ENCODE measurements around the gene PREX1.

PREX1 gene

DNA sequence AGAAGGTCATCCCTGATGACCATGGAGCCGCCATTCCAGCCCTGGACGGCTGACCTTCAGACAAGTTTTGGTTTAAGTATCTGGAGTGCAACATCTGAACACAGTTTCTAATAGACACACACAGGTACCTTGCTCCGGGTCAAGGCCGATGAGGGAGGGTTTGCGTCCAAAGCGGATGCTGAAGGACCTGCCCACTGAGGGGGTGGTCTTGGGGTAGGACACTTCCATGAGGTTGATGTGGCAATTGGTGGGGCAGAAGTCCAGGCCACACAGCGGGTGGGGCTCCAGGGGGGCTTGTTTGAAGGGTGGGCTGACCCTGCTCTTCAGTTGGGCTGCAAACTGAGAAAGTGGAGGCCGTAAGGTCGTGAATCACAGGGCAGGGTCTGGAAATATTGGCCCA, 177.9 kb downstream of the PREX1 start:
- no peak for DNase-seq

DNA sequence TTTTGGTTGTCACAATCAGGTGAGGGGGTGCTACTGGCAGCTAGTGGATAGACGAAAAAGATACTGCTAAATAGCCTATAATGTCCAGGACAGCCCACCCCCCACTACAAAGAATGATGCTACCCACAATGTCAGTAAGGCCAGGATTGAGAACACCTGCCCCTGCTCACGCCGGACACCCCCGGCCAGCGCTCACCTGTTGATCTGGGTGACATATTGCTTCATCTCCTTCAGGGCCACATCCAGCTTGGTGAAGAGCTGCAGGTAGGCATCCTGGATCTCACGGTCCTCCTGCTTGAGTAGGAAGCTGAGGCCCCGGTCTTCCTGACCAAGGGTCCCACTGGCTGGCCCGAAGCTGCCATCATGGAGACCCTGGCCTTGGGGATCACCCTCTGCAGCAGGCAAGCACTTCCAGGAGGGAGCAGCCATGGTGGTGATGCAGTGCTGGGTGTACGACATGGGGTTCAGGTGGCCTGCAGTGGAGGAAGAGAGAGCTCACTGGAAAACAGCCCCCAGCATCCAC, 178.6 kb downstream of the PREX1 start:
- no peak for DNase-seq

DNA sequence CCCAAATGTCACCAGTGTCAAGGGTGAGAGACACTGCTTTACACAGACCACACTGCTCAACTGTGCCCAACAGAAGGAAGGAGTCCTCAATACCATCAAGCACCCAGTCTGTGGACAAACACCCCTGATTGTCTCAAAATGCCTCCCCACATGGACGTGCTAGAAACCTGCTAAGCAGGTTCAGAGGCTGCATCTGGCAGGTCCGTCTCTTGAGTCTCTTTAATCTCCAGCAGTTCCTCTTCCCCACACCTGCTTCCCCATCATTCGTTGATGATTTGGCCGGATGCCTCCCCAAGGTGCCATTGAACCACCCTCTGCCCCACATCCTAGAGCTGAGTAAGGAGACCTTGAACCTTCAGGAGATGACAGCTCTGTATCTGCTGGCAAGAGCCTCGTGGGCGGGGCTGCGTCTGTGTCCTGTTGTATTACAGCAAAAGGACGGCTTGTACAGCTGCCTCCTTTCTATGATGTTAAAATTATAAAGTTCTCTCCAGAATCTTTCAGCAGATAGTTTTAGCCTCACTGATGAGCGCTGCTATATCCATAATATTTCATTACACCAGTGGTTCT, 179.2 kb downstream of the PREX1 start:
- peak; percentile 9 for DNase-seq

DNA sequence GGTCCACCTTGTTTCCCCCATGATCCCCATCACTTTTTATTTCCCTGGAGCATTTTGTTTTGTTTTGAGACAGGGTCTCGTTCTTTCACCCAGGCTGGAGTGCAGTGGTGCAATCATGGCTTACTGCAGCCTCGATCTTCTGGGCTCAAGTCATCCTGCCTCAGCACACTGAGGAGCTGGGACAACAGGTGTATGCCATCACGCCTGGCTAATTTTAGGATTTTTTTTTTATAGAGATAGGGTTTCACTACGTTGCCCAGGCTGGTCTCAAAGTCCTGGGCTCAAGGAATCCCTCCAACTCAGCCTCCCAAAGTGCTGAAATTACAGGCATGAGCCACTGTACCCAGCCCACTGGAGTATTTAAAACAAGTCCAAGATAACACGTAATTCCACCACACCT, 179.9 kb downstream of the PREX1 start:
- no peak for DNase-seq

DNA sequence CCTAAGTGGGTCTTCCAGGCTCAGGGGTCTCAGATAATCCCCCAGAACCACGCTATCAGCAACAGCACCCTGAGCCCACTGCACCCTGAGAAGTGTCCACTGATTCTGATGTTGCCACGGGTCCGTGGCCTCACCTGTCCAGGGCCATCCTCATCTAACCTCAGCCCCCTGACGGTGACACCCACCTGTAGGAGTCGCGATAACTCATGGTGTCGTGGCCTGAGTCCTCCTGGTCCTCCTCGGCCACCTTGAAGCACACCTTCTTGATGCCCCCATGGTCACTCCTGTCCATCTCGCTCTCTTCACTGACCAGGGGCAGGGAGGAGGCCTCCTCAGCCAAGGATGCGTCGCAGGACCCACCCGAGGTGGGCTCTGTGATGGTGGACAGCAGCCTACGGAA, 182.1 kb downstream of the PREX1 start:
- no peak for DNase-seq

DNA sequence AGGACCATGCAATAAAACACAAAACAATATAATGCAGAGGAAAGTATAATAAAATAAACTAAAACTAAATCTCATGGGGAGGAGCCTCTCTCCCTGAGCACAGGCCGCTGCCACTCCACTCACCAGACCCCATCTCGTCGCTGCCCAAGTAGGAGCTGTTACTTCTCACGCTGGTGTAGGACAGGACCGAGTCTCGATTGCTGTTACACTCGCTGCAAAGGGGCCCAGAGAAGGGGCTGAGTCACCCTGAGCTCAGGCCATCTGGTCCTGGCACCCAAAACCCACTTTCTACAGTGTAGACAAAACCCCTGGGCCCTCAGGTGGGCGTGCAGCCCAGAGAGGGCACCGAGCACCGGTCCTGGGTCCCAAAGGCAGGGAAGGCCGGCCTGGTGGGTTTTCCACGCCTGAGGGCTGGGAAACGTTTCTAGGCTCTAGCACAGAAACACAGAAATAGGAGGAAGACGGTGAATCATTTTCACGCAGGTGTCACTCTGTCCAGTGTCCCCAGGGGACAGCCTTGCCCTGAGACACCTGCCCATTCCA, 183.4 kb downstream of the PREX1 start:
- DNase-seq, result no peak

DNA sequence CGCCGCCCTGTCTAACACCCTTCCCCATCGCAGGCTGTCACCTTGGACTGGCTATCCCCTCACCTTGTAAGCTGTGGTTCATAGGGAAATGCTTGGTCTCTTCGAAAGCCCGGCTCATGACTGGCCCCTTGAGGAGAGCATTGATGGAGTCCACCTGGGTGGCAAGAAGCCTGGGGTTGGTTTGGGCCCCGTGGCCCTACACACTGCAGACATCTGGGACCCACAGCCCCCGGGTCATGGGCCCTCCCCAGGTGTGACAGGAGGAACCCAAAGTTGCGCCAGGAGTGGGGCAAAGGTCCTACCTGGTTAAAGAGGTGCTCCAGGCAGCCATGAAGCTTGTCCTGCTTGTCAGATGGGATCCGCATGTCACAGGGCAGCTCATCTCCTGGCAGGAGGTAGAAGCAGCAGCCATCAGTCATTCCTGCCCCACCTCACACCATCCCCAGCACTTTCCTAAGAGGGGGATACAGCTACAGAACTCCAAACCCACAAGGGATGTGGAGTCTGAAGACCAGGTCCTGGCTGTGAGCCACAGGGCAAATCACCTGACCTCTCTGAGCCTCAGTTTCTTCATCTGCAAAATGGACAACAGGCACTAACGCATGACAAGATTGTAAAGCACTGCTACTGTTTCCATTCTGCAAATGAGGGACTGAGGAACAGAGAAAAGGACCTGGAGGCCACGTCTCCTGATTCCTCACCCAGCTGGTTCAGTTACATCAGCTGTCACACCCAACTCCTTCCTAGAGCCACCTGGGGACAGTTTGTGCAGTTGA, 185.5 kb downstream of the PREX1 start:
- DNase-seq, result no peak

DNA sequence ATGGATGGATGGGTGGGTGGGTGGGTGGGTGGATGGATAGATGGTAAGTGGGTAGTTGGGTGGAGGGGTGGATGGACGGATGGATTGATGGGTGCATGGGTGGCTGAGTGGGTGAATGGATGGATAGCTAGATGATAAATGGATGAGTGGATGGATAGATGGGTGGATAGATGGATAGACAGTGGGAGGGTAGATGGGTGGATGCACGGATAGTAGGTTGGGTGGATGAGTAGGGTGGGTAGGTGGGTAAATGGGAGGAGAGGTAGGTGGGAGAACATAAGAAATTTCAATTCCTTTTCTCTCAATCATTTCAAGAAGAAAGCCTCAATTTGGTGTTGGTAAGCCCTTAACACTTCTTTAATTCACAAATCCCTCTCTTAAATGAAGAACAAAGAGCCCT, 186.9 kb downstream of the PREX1 start:
- no peak for DNase-seq

DNA sequence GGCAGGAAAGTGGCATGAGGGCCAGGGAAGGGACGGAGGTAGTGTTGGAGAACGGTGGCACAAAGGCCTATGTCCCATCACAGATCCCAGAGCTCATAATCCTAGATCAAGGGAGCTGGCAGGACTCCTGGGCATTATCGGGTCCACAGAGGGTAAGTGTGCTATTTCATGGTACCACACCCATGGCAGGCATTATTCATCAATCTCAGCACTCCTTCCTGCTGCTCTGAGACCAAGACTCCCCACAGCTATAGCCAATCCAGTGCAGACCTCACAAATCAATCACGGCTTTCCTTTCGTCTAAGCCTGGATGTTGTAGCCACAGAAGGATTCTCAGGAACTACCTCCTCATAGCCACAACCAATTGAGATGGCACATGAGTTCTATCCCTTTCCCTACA, 187.9 kb downstream of the PREX1 start:
- no peak for DNase-seq

DNA sequence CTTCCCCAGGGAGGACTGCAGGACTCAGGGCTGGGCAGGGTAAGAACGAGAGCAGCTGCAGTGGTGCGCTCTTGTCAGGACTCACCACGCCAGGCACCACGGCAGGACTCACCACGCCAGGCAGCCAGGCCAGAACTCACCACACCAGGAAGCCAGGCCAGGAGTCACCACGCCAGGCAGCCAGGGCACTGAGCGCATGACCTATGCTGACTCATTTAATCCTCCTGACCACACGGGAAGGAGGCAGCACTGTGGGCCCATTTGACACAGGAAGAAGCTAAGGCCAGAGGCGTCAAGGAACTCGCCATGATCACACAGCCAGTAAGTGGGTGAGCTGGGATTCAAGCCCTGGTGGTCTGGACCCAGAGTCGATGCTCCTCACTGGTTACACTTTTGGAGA, 189.3 kb downstream of the PREX1 start:
- no peak for DNase-seq

DNA sequence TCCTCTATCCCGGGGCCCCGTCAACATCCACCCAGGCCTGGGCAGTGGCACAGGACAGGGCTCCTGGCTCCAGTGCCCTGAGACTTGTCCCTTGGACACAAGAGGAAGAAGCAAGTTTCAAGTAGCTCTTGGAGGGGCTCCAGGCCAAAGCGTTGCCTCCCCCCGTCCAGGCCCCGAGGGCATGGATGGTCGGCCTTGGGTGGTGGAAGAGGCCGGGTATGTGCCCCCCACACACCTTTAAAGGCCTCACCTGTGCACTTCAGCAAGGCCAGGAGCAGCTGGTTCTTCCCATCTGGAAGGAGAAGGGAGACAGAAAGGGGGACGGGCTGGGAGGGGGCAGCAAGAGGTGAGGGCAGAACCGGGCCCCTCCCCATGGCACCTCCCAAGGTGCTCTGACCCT, 190.3 kb downstream of the PREX1 start:
- DNase-seq, result no peak

DNA sequence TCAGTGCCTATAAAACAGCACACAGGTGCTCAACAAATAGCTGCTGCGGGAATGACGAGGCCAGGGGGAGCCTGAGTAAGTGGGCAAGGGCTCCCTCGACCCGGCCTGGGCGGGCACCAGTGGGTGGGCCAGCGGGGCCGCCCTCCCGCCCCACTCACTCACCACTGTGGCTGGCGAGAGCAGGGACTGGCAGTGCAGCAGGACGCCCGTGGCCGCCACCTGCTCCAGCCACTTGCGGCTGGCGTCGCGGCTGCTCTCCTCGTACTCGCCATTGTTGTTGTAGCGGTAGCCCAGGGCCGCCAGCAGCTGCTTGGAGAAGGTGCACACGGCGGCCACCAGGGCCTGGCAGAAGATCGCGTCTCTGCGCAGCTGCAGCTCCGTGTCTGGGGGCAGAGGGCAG, 191.5 kb downstream of the PREX1 start:
- DNase-seq, result no peak

DNA sequence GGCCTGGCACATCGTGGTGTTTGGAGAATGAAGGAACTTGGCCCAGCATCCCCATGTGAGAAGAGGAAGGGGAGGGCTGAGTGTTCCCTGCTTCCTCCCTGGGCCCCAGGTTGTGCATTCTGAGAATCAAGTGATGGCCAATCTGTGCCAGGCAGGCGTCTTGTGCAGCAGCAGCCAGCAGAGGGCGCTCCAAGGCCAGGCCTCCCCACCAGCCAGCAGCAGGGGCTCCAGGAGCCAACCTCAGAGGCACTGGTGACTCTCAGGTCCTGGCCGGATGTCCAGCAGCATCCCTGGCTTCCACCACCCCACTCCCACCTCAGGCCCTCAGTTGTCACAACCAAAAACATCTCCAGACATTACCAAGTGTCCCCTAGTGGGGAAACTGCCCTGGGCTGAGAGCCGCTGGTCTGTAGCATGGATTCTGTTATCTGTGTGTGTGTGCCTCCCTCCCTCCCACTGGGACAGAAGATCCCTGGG, 192.0 kb downstream of the PREX1 start:
- peak; percentile 25 for DNase-seq

DNA sequence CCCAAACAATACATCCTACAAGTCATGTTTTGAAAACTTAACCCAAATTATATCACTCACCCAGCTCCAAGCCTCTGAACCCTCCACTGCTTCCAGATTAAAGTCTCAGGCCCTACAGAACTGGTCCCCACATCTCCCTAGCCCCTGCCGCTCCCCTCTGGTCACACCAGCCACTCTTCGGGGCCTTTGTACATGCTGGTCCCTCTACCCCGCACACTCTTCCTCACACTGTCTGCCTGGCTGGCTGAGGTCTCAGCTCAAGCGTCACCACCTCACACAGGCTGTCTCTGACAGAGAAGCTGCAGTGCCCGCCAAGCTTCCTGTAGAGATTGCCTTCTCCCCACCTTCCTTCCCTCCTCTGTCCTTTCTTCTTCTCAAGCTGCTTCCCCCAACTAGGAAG, 192.4 kb downstream of the PREX1 start:
- DNase-seq, result no peak

DNA sequence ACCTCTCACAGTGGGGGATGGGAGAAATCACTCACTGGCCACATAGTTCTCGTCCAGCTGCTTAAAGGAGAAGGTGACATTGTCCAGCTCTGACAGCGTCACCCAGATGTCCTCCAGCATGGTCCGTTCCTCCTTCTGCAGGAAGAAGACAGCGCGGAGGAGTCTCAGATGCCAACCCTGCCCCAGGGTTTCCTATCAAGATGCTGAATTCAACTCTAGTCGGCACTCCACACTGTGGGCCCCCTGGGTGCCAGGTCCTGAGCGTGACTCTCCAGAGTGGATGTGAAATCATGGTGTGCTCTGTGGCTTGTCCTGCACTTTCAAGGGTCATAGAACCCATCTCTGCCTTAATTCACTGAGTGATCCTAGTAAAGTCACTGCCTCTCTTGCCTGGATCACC, 193.2 kb downstream of the PREX1 start:
- no peak for DNase-seq

DNA sequence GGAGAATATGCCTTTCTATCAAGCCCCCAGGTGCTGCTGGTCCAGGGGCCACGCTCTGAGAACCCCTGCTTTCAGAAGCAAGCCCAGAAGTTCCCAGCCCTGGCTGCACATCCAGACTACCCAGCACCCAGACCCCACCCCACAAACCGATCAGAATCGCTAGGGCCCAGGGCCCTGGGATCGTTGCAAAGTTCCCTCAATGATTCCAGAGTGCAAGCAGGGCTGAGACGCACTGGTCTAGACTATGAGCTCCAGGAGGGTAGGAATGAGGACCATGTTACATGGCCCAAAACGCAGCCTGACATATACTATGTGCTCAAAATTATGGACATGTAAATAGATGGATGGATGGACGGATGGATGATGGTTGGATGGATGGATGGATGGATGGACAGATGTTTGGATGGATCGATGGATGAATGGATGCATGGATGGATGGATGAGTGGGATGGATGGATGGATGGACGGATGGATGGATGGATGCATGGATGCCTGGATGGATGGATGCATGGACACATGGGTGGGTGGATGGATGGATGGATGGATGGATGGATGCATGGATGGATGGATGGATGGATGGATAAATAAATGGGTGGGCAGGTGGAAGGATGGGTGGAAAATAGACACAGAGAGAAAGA, 194.1 kb downstream of the PREX1 start:
- no peak for DNase-seq

DNA sequence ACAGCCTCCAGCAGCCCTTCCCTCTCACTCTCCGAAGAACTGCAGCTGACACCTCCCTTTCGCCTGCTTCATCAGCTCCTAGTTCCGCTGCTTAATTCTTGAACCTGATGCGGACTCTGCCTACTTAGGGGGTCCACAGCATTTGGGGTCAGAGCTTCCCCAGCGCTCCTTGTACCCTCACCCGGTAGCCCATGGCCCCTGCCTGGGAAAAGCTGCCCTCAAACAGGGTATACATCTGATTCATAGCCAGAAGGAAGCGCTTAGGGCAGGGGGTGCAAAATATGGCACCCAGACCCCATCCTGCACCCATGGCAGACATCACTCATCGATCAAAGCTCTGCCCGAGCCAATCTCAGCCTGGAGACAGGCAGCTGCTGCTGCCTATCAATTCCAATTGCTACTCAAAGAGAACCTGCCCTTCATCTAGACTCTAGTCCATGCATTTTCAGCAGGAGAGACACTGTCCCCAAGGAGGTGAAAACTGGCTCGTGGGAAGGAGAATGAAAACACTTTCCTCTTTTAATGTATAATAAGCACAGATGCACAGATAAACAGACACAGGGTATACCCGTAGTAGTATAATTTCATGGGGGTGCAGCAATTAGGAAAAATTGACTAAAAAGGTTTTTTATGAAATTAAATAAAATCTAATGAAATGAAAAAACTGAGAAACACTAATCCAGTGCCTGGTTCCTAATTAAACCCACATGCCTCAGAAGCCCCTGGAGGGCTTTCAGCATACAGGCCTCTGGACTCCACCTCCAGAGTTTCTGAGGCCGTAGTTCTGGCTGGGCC, 194.8 kb downstream of the PREX1 start:
- no peak for DNase-seq

DNA sequence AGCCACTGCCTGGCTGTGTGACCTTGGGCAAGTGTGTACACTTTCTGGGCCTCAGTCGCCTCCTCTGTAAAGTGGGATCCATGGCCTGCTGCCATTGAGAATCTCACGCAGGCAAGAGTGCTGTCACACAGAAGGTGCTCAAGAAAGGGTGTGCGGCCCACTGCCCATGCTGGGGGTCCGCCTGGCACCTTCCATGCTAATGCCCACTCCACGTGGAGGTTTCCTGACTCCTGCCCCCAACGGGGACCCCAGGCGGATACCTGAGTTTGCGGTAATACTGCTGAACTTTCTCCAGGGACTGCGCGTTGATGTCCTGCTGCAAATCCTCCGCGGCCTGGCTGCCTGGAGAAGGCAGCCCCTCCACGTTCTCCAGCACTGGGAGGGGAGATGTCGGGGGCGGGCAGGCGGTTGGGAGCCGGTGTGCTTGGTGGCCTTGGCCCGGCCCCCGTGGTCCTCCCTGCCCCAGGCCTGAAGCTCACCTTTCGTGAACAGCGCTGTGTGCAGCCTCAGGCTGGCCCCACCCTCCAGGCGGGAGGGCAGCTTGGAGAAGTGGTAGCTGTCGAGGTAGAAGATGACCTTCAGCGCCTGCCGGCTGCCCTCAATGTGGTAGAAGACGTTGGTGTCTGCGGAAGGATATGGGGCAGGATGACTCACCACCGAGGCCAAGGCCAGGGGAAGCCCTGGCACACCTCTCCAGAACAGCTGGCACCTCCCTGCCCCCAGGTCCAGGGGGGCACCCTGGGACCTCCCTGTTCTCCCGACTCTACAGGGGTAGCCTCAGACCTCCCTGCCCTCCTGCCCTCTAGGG, 195.6 kb downstream of the PREX1 start:
- no peak for DNase-seq

DNA sequence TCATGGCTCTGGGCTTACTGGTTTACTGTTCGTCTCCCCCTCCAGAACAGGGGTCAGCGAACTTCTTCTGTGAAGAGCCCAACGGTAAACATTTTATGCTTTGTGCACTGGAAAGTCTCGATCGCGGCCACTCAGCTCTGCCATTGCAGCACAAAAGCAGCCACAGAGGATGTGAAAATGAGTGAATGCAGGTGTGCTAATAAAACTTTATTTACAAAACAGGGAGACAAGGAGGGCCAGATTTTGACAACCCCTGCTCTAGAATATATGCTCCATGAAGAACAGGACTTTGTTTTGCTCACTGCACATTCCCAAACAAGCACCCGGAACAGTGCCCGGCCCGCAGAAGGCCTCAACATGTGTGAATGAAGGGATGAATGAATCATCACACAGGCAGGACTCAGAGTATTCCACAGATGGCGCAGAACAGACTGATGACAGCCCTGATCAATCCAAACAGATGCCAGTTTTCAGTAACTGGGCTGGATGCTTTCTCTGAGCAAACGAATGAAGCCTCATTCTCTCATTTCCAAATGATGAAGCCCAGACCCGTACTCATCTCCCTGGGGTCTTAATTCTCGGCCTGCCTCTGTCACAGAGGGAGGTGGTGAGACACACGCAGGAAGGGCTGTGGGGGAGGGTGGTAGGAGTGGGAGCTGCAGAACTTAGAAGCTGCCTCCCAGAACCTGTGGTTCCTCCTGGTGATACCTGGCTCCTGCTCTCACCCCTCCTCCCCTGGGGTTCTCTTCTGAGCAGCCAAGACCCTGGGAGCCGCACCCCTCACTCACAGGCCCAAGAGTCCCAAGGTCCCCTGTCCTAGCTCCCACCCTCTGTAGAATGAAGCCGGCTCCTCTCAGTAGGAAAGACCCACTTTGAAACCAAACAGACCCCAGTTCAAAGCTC, 196.4 kb downstream of the PREX1 start:
- DNase-seq, result no peak

DNA sequence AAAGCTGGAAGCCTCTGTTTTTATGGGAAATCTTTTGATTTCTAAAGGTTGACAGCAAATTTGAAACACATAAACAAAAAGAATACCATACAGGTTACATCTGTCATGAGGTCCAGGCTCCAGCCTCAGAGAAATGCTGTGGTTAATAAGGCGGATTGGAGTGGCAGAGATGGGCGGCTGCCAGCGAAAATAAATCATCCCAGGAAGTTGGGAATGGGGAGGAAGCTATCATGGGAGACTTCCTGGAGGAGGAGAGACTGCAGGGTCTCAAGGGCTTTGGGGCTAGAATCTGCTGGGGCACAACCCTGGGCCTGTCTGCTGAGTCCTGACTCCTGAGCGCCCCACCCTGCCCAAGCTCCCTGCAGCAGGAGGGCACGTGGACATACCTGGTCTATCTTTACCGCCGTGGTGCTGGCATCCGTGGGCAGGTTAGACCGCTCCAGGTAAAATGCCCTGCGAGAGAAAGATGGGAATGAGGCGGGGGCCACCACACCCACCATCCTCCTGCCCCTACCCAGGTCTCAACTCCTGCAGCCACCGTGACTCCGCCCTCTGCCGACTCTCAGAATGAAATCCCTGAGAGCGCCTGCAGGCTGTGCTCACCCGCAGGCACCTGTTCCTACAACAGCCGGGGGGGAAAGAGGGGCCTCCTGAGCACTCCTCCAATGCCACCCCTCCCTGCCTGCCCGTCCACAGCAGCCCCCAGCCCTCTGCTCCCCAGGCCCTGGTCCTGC, 197.3 kb downstream of the PREX1 start:
- DNase-seq, result no peak
